ENCODE data around the gene CGB7.

The CGB7 gene

GRCh38 chr19:49057636-49058234 lies at the start of gene CGB7:
CGB7 (minus strand) TSS chr19:49057749; CDS start chr19:49055375, 2,374 bp downstream.
- no peak within 1 kb of the TSS for H3K4me3 ChIP-seq (ENCODE audit: low read depth, low read length)
- no peak for TF ChIP-seq CTCF (IDR thresholded peaks at IDR 0.05; ENCODE audit: insufficient read depth, low read depth, low read length, missing control alignments)
- DNase-seq (ENCODE audit: low read depth): no peak

GRCh38 chr19:49106648-49107135 lies 49.1 kb upstream of the CGB7 start:
- TF ChIP-seq CTCF (IDR thresholded peaks at IDR 0.05; ENCODE audit: insufficient read depth, low read depth, low read length, missing control alignments): peak; percentile 83
- no peak overlapping the region for H3K4me3 ChIP-seq (ENCODE audit: low read depth, low read length)
- DNase-seq (ENCODE audit: low read depth): peak; percentile 69

GRCh38 chr19:49104229-49104864 lies 46.8 kb upstream of the CGB7 start:
- no peak overlapping the region for H3K4me3 ChIP-seq (ENCODE audit: low read depth, low read length)
- no peak for TF ChIP-seq CTCF (IDR thresholded peaks at IDR 0.05; ENCODE audit: insufficient read depth, low read depth, low read length, missing control alignments)
- no peak for DNase-seq (ENCODE audit: low read depth)

- no peak for TF ChIP-seq CTCF (IDR thresholded peaks at IDR 0.05; ENCODE audit: insufficient read depth, low read depth, low read length, missing control alignments)
- no peak overlapping the region for H3K4me3 ChIP-seq (ENCODE audit: low read depth, low read length)
- no peak for DNase-seq (ENCODE audit: low read depth)
These were observed 46.0 kb upstream of the CGB7 start for GRCh38 chr19:49103331-49104085.

GRCh38 chr19:49102303-49102702 lies 44.8 kb upstream of the CGB7 start:
- DNase-seq (ENCODE audit: low read depth): no peak
- TF ChIP-seq CTCF (IDR thresholded peaks at IDR 0.05; ENCODE audit: insufficient read depth, low read depth, low read length, missing control alignments): no peak
- H3K4me3 ChIP-seq (ENCODE audit: low read depth, low read length): no peak overlapping the region

GRCh38 chr19:49101160-49101559 lies 43.6 kb upstream of the CGB7 start:
- H3K4me3 ChIP-seq (ENCODE audit: low read depth, low read length): no peak overlapping the region
- TF ChIP-seq CTCF (IDR thresholded peaks at IDR 0.05; ENCODE audit: insufficient read depth, low read depth, low read length, missing control alignments): no peak
- DNase-seq (ENCODE audit: low read depth): no peak

Data from GM12865 (cell line).